HFF-Myc (cell line): ENCODE measurements around the gene NNT.

Experiments used
- DNase-seq: peaks from one replicate; pipeline ENCODE4 v3.0.0-alpha.2; 2011; ENCODE audit warnings: low read depth; ENCODE audit errors: extremely low read depth
- H3K4me3 ChIP-seq: replicated peaks from 2 replicates; pipeline ENCODE4 v1.5.1; 2011; ENCODE audit warnings: low read depth, mild to moderate bottlenecking, control low read depth, low read length
- TF ChIP-seq, protein P1 (sequence below): IDR thresholded peaks from 2 replicates; pipeline ENCODE4 v1.5.1; 2012; ENCODE audit warnings: mild to moderate bottlenecking, low read depth, low read length, control low read depth; ENCODE audit errors: missing control alignments

NNT gene

DNA sequence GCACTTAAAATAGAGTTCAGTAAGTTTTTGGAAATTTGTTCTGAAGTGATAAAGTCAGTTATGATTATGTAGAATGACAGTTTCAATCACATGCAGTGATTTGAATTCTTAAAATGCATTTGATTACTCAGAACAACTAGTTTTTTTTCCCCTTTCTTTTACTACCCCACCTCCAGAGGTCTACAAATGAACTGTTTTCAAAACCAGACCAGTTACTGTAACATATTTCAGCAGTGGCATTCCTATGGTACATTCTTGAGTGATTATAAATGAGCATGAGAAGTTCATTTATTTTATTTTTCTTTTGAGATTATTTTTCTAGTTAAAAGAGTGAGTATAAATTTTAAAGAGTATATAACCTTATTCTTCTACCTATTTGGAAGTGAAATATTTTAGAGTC is 71.6 kb downstream of the NNT start:
- TF ChIP-seq, protein P1, sequence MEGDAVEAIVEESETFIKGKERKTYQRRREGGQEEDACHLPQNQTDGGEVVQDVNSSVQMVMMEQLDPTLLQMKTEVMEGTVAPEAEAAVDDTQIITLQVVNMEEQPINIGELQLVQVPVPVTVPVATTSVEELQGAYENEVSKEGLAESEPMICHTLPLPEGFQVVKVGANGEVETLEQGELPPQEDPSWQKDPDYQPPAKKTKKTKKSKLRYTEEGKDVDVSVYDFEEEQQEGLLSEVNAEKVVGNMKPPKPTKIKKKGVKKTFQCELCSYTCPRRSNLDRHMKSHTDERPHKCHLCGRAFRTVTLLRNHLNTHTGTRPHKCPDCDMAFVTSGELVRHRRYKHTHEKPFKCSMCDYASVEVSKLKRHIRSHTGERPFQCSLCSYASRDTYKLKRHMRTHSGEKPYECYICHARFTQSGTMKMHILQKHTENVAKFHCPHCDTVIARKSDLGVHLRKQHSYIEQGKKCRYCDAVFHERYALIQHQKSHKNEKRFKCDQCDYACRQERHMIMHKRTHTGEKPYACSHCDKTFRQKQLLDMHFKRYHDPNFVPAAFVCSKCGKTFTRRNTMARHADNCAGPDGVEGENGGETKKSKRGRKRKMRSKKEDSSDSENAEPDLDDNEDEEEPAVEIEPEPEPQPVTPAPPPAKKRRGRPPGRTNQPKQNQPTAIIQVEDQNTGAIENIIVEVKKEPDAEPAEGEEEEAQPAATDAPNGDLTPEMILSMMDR = no peak
- DNase-seq = no peak
- H3K4me3 ChIP-seq = no peak overlapping the region

DNA sequence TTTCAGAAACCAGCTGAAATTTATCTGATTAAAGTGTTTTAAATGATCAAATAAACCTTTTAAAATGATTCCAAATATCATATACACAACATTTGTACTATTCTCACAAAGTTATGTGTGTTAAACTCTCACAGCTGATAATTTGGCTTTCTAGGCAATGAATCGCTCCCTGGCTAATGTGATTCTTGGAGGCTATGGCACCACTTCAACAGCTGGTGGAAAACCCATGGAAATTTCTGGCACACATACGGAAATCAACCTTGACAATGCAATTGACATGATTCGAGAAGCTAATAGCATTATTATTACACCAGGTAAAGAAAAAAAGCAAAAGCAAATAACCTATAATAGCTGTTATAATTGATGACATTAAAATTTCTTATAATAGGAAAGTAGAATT is 72.4 kb downstream of the NNT start:
- no peak overlapping the region for H3K4me3 ChIP-seq
- DNase-seq = no peak
- TF ChIP-seq, protein P1 = no peak

DNA sequence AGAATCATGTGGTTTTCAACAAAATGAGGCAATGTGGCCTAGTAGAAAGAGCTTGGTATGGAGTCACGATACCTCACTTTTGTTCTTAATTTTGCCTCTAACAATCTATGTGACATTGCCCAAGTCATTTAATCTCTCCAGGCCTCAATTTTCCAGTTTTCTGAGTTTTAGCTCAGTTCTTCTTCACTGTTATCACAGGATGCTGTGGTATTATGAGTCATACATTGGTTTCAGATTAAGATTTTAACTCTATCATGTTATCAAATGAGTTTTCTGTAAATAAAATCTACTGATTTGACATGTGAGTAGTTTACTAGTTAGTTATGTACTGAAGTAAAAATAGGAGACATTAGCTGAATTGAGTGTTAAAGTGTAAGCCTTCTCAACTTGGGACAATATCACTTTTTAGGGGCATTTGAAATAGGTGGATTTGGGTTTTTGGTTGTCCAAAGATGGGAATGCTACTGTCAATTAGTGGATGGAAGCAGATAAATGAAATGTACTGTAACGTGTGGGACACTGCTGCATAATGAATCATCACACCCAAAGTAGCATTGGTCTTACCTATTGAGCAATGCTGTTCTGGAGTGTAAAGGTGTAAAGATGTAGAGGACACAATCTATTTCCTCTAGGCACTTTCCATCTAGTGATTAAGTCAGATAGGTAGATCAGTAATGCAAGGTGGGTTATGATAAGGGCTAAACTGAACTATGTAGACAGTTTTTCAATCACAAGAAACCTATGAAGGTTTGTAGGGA is 73.3 kb downstream of the NNT start:
- no peak for DNase-seq
- TF ChIP-seq, protein P1 = no peak

DNA sequence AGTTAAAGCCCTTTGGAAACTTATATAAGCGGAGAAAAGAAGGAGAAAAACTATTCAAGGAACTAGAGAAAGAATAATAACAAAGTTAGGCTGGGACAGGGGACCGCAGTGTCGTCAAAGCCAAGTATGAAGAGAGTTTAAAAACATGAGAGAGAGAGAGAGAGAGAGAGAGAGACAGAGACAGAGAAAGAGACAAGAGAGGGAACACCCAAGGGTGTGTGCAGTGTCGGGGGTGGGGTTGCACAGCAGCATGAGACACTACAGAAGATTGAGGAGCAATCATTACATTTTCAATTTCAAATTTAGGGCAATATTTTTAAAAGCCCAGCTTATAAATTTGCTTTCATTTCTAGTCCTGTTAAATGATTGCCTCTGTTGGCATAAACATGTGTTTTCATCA is 74.3 kb downstream of the NNT start:
- no peak for DNase-seq
- TF ChIP-seq, protein P1 = no peak
- H3K4me3 ChIP-seq = no peak overlapping the region

More for the DNA sequence above, 73.3 kb downstream of the NNT start:
- H3K4me3 ChIP-seq = no peak overlapping the region

DNA sequence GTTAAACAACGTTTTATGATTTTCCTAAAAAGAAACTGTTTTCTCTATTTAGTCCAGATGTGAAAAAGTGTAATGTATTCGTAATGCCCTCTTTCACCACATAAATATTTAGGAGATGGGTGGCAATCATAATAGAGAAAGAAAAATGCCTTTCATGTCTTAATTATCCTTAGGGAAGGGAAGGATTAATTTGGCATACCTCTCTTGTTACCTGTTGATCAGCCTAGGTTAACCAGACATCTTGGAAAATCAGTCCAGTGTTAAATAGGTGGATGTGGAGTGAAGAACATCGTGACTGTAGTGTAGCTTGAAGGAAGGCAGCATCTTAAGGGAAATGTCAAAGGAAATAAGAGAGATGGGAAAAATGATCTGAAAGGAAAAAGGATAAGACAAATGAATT is 76.2 kb downstream of the NNT start:
- DNase-seq = no peak
- no peak overlapping the region for H3K4me3 ChIP-seq
- TF ChIP-seq, protein P1 = no peak

DNA sequence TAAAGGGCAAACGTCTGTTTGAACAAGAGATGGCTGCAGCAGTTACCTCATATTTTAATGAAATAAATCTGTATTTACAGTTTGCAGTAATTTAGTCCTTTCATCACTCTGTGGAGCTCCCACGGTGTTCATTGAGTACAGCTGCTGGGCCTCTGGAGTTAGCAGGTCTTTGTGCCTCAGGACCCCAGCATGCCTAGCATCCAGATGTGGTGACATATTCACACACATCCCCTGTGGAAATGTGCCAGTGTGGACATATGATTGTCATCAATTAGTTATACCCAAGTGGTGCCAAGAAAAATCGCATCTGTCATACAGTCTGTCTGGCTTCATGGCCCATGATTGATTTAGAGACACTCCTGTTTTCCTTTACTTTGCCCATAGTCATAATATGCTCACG is 77.3 kb downstream of the NNT start:
- no peak for DNase-seq
- TF ChIP-seq, protein P1 = no peak
- no peak overlapping the region for H3K4me3 ChIP-seq

DNA sequence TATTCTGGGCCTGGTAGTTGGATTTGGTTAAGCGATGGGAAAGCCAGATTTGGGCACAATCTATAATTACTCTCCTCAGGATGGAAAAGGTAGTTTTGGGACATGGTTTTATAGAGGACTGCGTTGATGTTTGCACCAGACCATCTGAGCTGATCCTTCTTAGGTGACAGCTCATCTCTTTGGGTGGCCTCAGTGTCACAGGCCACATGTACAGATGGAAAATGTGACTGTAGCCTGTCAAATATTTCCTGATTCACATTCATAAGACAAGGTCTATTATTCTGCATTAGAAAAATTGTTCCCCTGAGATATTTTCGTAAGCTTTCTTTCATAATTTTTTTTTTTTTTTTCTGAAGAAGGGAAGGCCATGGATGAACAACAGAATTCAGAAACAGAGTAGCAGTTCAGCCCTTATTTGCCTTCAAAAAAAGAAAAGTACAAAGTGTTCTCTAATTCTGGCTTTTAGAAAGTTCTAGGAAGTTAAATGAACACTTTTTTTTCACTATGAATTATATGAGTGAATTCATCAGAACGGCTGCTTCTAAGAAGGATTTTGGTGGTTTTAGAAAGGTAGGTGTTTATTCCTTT is 81.0 kb downstream of the NNT start:
- H3K4me3 ChIP-seq = no peak overlapping the region
- TF ChIP-seq, protein P1 = no peak
- no peak for DNase-seq
